8988T (cell line): ENCODE data around the gene LPA.
"Not testable (repeated sequence)": the region's sequence is repeated elsewhere in the genome, so short reads cannot be mapped to it uniquely, and the experiment has no call there.

Experiments used
- DNase-seq: peaks from one replicate; pipeline ENCODE4 v3.0.0; 2011

The LPA gene

GRCh38 chr6:160662842-160663241 lies 1.2 kb downstream of the LPA start:
- no peak for DNase-seq

- no peak for DNase-seq
Observed at GRCh38 chr6:160662429-160662828, 1.6 kb downstream of the LPA start.

GRCh38 chr6:160661216-160661615 lies 2.9 kb downstream of the LPA start:
- DNase-seq, result no peak

- DNase-seq, result no peak
Observed at GRCh38 chr6:160659562-160659961, 4.5 kb downstream of the LPA start.

GRCh38 chr6:160634706-160635105 lies 29.4 kb downstream of the LPA start:
- no peak for DNase-seq

- no peak for DNase-seq
Observed at GRCh38 chr6:160595838-160596832, 67.9 kb downstream of the LPA start.

- not testable (repeated sequence) for DNase-seq
Observed at GRCh38 chr6:160595297-160595696, 68.8 kb downstream of the LPA start.

- DNase-seq, result no peak
Observed at GRCh38 chr6:160586374-160586773, 77.7 kb downstream of the LPA start.

- no peak for DNase-seq
Observed at GRCh38 chr6:160583794-160584193, 80.3 kb downstream of the LPA start.

- DNase-seq, result no peak
Observed at GRCh38 chr6:160581406-160581805, 82.7 kb downstream of the LPA start.

GRCh38 chr6:160578515-160578914 lies 85.6 kb downstream of the LPA start:
- not testable (repeated sequence) for DNase-seq

- DNase-seq, result no peak
Observed at GRCh38 chr6:160573943-160574342, 90.1 kb downstream of the LPA start.

- not testable (repeated sequence) for DNase-seq
Observed at GRCh38 chr6:160571201-160571600, 92.9 kb downstream of the LPA start.

GRCh38 chr6:160544802-160545201 lies 119.3 kb downstream of the LPA start:
- DNase-seq, result no peak

GRCh38 chr6:160535270-160535669 lies 128.8 kb downstream of the LPA start:
- DNase-seq, result no peak

- DNase-seq, result no peak
Observed at GRCh38 chr6:160534050-160534696, 129.9 kb downstream of the LPA start.

- DNase-seq, result no peak
Observed at GRCh38 chr6:160532315-160532714, 131.8 kb downstream of the LPA start.

- no peak for DNase-seq
Observed at GRCh38 chr6:160531826-160532225, 132.2 kb downstream of the LPA start.

GRCh38 chr6:160529524-160529923 lies 134.6 kb downstream of the LPA start:
- DNase-seq, result not testable (repeated sequence)

- no peak for DNase-seq
Observed at GRCh38 chr6:160523223-160523622, 140.9 kb downstream of the LPA start.

GRCh38 chr6:160520043-160520904 lies 143.8 kb downstream of the LPA start:
- DNase-seq, result peak; percentile 45

- DNase-seq, result no peak
Observed at GRCh38 chr6:160519603-160520042, 144.5 kb downstream of the LPA start.

- DNase-seq, result no peak
Observed at GRCh38 chr6:160519133-160519532, 144.9 kb downstream of the LPA start.
